Neural cell (in vitro differentiated cells): Measurements from ENCODE around the gene SULF2. TPM values are rescaled to one million over a fixed set of nuclear protein-coding genes. Genes with fewer than 3 reads are reported as not detected.

Source experiments
- H2AFZ ChIP-seq: fragments of 200-600, 300-800 bp; sonication (generic), shearing (Covaris generic); 2 replicates; pipeline ENCODE4 v1.6.0; 2014; ENCODE audit warnings: low read depth, mild to moderate bottlenecking, antibody characterized with exemption, low read length, moderate library complexity
- H3F3A ChIP-seq: fragments of 200-600 bp; shearing (Covaris generic); 2 replicates; pipeline ENCODE4 v1.6.1; 2016; ENCODE audit warnings: mild to moderate bottlenecking, moderate library complexity, mixed read lengths, antibody characterized with exemption, low read length; ENCODE audit not compliant: insufficient read depth, poor library complexity, severe bottlenecking
- H3K27ac ChIP-seq: fragments of 200-600, 300-800 bp; sonication (generic), shearing (Covaris generic); 2 replicates; pipeline ENCODE4 v1.5.1; 2014; ENCODE audit warnings: mild to moderate bottlenecking, low read length, moderate library complexity
- H3K27me3 ChIP-seq: fragments of 300-800, 200-600 bp; sonication (generic), shearing (Covaris generic); 2 replicates; pipeline ENCODE4 v1.6.0; 2014; ENCODE audit warnings: mild to moderate bottlenecking, low read depth, low read length, moderate library complexity; ENCODE audit not compliant: insufficient read depth
- H3K36me3 ChIP-seq: fragments of 300-800, 200-600 bp; sonication (generic), shearing (Covaris generic); 2 replicates; pipeline ENCODE4 v1.5.1; 2014; ENCODE audit warnings: mild to moderate bottlenecking, antibody characterized with exemption, low read length, moderate library complexity; ENCODE audit not compliant: insufficient read depth
- H3K4me2 ChIP-seq: fragments of 300-800, 200-600 bp; sonication (generic), shearing (Covaris generic); 2 replicates; pipeline ENCODE4 v1.6.0; 2014; ENCODE audit warnings: mild to moderate bottlenecking, low read length
- H3K4me3 ChIP-seq: fragments of 300-800, 200-600 bp; sonication (generic), shearing (Covaris generic); 2 replicates; pipeline ENCODE4 v1.5.1; 2014; ENCODE audit warnings: mild to moderate bottlenecking, low read length, moderate library complexity
- H3K79me2 ChIP-seq: fragments of 200-600 bp; shearing (Covaris generic); replicated peaks from 2 replicates; pipeline ENCODE4 v1.6.0; 2014; ENCODE audit warnings: mild to moderate bottlenecking, low read length, moderate library complexity; ENCODE audit not compliant: insufficient read depth
- H3K9ac ChIP-seq: fragments of 300-800, 200-600 bp; sonication (generic), shearing (Covaris generic); 2 replicates; pipeline ENCODE4 v1.6.1; 2016; ENCODE audit warnings: mild to moderate bottlenecking, low read length, mixed read lengths
- H3K9me2 ChIP-seq: fragments of 200-600 bp; shearing (Covaris generic); 2 replicates; pipeline ENCODE4 v1.6.1; 2016; ENCODE audit warnings: mild to moderate bottlenecking, low read length, mixed read lengths; ENCODE audit not compliant: insufficient read depth
- H3K9me3 ChIP-seq: fragments of 200-600, 300-800 bp; sonication (generic), shearing (Covaris generic); 2 replicates; pipeline ENCODE4 v1.6.1; 2016; ENCODE audit warnings: mild to moderate bottlenecking, mixed run types, low read length, moderate library complexity, mixed read lengths
- H4K20me1 ChIP-seq: fragments of 200-600 bp; shearing (Covaris generic); 2 replicates; pipeline ENCODE4 v1.6.1; 2016; ENCODE audit warnings: mild to moderate bottlenecking, mixed run types; ENCODE audit not compliant: insufficient read depth
- CTCF ChIP-seq: fragments of 450-650 bp; IDR thresholded peaks from 2 replicates; pipeline ENCODE4 v1.5.1; 2014; ENCODE audit warnings: antibody characterized with exemption, mild to moderate bottlenecking, moderate library complexity; ENCODE audit not compliant: poor library complexity, severe bottlenecking
- EP300 ChIP-seq: fragments of 450-650 bp; conservative IDR thresholded peaks from 2 replicates; pipeline ENCODE4 v1.6.1; 2014; ENCODE audit warnings: antibody characterized with exemption, mild to moderate bottlenecking, moderate library complexity; ENCODE audit not compliant: poor library complexity, severe bottlenecking
- EZH2 ChIP-seq: fragments of 200-600, 300-800 bp; shearing (Covaris generic), sonication (generic); IDR thresholded peaks from 2 replicates; pipeline ENCODE4 v1.6.1; 2014; ENCODE audit warnings: antibody characterized with exemption, low read length, borderline replicate concordance, mild to moderate bottlenecking; ENCODE audit not compliant: insufficient read depth, poor library complexity, severe bottlenecking
- MXI1 ChIP-seq: fragments of 450-650 bp; conservative IDR thresholded peaks from 2 replicates; pipeline ENCODE4 v1.6.1; 2014; ENCODE audit warnings: antibody characterized with exemption, mild to moderate bottlenecking; ENCODE audit not compliant: poor library complexity, severe bottlenecking
- POLR2AphosphoS5 ChIP-seq: IDR thresholded peaks from 2 replicates; pipeline ENCODE4 v1.6.1; 2012
- RAD21 ChIP-seq: fragments of 450-650 bp; conservative IDR thresholded peaks from 2 replicates; pipeline ENCODE4 v1.6.1; 2014; ENCODE audit warnings: antibody characterized with exemption, mild to moderate bottlenecking, moderate library complexity
- REST ChIP-seq: IDR thresholded peaks from 2 replicates; pipeline ENCODE4 v1.6.1; 2012; ENCODE audit warnings: borderline replicate concordance
- SMC3 ChIP-seq: fragments of 450-650 bp; conservative IDR thresholded peaks from 2 replicates; pipeline ENCODE4 v1.6.1; 2014; ENCODE audit warnings: antibody characterized with exemption, mild to moderate bottlenecking, moderate library complexity; ENCODE audit not compliant: poor library complexity
- TAF1 ChIP-seq: IDR thresholded peaks from 2 replicates; pipeline ENCODE4 v1.6.1; 2012; ENCODE audit warnings: low read depth
- polyA plus RNA-seq: library from polyadenylated mRNA; depleted of rRNA; stranded (reverse); fragments of >200 nt; gene quantifications from 2 replicates; pipeline ENCODE4 v1.2.3, GENCODE V29; 2014

Gene SULF2
- polyA plus RNA-seq, 1 donor from 2014 or later: 30.0 TPM

GRCh38 chr20:47610247-47610944, 174.9 kb downstream of the SULF2 start:
- Histone ChIP-seq H3K36me3 (no peaks in the 10 kb centered on the region), H3K79me2 (peaks cover 3% of the 10 kb centered on the region), H2AFZ (no peak overlapping the region), H3K9ac (no peak overlapping the region), H3F3A (no peaks in the 10 kb centered on the region), H4K20me1 (no peaks in the 10 kb centered on the region), H3K9me3 (no peaks in the 10 kb centered on the region), H3K9me2 (no peaks in the 10 kb centered on the region), H3K27ac (no peak overlapping the region), H3K4me3 (no peak overlapping the region), H3K4me2 (no peak overlapping the region), H3K27me3 (no peaks in the 10 kb centered on the region)
- TF ChIP-seq POLR2AphosphoS5: no peak
- TF ChIP-seq MXI1: no peak
- no peak for TF ChIP-seq RAD21
- TF ChIP-seq CTCF: no peak
- no peak for TF ChIP-seq TAF1
- no peak for TF ChIP-seq EP300
- TF ChIP-seq EZH2: no peak
- no peak for TF ChIP-seq REST
- TF ChIP-seq SMC3: no peak

- Histone ChIP-seq H3F3A (no peaks in the 10 kb centered on the region), H3K9me2 (no peaks in the 10 kb centered on the region), H3K4me3 (no peak overlapping the region), H2AFZ (no peak overlapping the region), H4K20me1 (no peaks in the 10 kb centered on the region), H3K27me3 (no peaks in the 10 kb centered on the region), H3K4me2 (no peak overlapping the region), H3K27ac (no peak overlapping the region), H3K9me3 (no peaks in the 10 kb centered on the region), H3K9ac (no peak overlapping the region), H3K36me3 (no peaks in the 10 kb centered on the region), H3K79me2 (no peaks in the 10 kb centered on the region)
- TF ChIP-seq REST: no peak
- TF ChIP-seq CTCF: no peak
- no peak for TF ChIP-seq MXI1
- TF ChIP-seq RAD21: no peak
- TF ChIP-seq EP300: no peak
- no peak for TF ChIP-seq POLR2AphosphoS5
- no peak for TF ChIP-seq EZH2
- TF ChIP-seq SMC3: no peak
- no peak for TF ChIP-seq TAF1
These were observed 176.3 kb downstream of the SULF2 start for GRCh38 chr20:47609001-47609400.
